ENCODE measurements around the gene TMEM87B.
A peak's percentile ranks its signal among the peaks of the same experiment; 100 is the strongest.
"Not testable (repeated sequence)": the region's sequence is repeated elsewhere in the genome, so short reads cannot be mapped to it uniquely, and the experiment has no call there.

TMEM87B gene

DNA sequence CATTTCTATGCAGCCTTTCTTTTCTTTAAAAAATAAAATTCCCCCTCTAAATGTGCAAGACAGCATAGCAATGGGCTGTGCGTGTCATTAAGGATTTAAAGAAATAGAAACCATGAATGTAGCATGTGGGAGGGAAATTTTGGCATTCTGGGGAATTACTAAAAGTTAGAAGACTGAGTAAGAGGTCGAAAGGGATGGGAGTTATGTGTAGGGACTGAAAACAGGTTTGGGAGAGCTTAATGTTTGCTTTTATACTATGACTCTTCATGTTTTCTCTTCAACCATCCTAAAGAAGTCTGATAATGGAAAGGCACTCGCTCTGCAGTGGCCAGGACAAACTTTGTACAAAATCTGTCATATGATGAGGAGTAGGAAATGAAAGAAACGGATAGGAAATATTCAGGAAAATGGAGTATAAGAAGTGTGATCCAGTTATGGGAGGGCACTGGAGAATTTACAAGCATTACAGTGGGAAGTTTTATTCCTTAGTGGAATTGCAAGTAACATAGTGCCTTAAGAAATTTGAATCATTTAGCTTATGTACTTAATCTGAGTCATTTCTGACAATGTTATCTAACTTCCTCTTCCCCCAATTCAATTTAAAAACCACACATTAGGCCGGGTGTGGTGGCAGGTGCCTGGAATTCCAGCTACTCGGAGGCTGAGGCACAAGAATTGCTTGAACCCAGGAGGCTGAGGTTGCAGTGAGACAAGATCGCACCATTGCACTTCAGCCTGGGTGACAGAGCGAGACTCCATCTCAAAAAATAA is 20.6 kb downstream of the TMEM87B start:
- no peak for DNase-seq

DNA sequence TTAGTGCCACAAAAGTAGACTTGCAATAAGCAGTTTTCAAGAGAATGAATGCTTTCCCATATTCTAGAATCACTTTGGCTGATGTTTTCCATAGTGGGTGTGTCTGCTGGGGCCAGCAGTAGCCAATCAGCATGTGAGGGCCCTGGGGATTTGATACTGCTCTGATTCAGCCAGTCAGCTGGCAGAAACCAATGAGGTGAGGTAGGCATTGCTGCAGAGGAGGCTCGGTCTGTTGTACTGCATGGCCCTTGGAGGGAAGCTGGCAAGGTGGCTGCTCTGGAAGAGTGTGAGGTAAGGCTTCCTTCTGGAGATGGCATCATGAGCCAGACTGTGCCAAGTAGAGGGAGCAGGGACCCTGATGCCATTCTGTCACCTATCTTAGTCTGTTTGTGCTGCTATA is 22.7 kb downstream of the TMEM87B start:
- peak; percentile 18 for DNase-seq

DNA sequence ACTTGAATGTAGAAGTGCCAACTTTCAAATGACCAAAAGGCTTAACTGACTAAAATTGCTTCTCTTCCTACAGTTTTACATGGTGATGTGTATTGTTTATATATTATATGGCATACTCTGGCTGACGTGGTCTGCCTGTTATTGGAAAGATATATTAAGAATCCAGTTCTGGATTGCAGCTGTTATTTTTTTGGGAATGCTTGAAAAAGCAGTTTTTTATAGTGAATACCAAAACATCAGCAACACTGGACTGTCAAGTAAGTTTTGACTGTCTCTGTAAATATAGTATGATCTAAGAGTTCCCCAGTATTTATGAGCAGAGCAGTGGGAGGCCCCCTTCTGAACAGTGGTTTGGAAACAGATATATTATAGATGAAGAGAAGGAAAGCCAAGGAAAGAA is 26.2 kb downstream of the TMEM87B start:
- DNase-seq, result no peak

DNA sequence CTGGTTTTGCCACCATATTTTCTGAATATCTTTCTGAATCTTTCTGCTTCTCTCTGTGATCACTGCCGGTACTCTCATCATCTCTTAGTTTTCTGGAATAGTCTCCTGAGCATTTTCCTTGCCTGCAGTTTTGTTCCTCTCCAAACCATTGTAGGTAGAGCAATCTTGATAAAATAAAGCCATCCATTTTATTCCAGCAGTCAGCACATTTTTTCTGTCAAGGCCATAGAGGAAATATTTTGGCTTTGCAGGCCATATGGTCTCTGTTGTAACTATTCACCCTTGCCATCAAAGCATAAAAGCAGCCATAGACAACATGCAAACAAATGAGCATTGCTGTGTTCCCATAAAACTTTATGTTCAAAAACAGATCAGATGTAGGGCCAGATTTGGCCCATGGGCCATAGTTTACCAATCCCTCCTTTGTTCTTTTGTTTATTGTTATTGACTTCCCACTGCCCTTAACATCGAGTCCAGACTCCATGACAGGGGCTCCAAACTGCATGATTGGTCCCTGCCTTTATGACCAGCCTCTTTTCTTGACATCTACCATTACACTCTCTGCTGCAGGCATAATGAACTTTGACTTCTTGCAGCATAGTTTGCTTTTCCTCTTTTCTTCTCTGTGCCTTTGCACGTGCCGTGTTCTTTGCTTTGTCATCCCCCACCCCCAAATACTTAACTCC is 29.8 kb downstream of the TMEM87B start:
- no peak for DNase-seq

DNA sequence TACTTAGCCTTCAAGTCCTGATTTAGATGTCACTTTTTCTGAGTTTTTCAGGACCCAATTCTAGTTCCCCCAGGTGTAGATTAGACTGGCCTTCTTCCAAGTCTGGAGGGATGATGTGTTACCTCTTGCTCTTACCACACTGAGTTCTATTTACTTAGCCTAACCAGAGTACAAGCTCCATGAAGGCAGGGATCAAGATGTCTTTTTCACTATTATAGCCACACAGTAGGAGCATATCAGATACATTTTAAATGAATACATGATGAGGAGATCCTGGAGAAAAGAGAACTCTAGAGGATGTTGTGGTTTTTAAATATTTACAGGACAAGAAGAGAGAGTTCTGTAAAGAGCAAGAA is 30.3 kb downstream of the TMEM87B start:
- DNase-seq, result no peak

DNA sequence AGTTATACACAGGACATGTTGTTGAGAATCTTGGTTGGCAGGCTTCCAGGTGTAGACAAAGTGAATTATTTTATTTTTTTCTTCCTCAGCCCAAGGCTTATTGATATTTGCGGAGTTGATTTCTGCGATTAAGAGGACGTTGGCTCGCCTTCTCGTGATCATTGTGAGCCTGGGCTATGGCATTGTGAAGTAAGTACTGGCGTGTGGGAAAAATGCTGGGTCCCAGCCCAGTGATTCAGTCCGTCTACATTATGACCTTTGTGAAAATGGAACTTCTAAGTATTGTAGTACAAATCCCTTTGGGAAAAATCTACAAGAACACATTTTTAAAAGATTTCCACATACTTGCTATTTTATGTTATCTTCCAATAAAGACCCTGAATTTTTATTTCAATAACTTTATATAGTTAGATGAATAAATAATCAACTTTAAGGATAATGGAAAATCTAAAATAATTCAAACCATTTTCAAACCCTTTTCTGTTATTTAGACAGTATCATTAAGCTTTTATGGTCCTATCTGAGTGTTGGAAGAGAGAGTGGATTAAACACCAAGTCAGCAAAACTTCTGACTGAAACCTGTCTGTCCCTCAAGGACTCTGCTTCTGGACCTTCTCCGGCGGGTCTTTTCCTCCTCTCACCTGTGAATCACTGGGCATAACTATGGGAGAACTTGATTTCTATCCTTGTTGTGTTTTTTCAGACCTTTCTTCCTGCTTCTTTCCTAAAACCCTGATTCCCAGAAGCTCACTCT is 31.0 kb downstream of the TMEM87B start:
- no peak for DNase-seq

DNA sequence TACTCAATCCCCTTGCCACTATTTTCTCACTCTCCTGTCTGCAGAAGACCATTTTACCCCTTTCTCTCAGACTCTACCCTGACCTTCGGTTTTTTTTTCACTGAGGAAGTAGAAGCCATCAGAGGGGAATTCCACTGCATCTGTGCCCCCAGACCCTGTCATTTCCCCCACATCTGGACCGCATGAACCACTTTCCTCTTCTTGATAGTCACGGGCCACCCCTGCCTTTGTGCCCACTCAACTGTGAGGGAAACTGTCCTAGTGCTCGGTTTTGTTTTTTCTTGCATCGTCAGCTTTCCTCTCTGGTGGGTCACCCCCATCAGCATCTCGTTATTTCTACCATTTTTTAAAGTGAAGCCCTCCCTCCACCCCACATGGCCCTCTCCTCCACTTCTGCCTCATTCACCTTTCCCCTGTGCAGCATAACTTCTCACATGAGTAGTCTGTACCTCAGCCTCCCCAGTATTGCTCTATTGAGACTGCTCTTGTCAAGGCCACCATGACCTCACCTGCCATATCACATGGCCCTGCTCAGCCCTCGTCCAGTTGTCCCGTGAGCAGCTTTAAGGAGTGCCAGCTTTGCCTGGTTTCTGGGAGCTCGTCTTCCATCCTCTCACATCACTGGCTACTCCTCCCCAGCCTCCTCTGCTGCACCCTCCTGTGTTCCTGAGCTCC is 32.4 kb downstream of the TMEM87B start:
- no peak for DNase-seq

DNA sequence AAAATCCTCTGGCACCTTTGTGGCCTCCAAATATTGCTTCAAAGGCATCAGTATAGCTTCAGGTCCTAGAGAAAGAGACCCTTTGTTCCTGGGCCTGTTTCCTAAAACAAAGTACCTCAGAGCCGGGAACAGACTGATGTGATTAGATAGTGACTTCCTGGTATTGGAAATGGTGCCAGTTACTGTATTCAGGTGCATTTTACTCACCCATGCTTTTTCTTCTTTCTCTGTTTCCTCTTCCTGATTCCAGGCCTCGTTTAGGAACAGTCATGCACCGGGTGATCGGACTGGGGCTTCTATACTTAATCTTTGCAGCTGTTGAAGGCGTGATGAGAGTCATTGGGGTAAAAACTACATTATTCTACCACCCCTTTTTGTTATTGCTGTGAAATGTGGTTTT is 34.3 kb downstream of the TMEM87B start:
- no peak for DNase-seq

DNA sequence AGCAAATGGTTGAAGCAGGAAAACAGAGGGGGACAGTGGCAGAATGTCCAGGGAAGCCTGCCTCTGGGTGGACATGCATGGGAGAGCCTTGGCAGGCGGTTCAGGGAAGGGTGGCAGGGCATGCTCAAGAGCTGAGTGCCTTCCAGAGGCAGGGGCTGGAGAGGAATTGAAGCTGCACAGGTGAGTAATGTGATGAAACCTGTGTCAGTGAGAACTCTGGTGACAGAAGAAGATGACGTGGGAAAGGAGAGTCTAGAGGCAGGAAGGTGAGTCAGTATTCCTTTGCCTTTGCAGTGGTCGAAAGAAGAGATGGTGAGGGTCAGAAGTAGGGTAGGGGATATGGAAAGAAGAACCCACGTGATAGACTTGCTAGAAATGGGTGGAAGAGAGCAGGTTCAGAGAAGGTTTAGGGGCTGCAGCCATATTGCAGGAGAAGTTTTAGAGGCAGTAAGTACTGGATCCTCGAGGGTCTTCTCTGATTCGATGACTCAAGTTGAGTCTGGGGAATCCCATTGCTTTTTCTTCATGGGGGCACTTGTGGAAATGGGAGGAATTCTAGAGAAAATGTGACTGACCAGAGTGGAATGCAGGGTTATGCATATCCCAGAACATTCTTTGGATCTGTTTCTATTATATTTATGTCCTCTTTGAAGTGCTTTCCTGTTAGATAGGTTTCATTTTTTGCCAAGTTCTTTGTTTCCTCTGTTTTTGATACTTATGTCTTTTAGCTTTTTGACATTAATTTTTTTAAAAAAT is 37.4 kb downstream of the TMEM87B start:
- no peak for DNase-seq

DNA sequence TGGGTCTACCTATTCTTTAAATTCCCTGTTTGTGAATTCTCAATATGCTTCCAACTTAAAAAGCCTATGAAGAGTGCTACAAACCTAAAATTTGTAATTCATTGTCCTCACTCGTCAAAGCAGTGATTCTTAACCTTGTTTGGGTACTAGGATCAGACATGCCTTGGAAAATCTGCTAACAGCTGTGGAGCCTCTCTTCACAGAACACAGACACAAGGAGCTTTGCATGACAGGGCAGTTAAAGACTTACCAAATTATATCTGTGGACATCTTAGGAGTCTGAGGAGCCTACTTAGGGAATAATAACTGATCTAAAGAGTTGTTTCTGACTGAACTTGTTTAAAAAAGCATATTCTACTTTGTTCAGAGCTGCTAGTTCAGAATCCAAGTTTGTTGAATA is 38.1 kb downstream of the TMEM87B start:
- no peak for DNase-seq

DNA sequence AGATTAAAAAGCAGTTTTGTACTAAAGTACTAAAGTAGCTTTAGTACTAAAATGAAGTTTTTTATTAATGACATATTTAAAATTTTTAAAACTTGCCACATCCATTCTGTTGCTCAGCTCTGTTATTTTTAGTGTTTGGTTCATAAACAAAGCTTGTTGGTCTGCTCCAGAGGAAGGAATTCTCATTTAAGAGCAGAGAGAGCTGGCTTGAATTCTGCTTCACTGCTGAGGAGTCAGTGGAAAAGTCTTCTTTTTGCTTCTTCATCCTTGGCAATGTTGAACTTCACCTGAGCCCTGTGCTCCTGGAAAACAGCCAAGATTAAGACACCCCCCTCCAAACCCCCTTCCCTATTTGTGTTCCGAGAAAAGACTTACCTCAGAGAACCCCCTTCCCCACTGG is 40.6 kb downstream of the TMEM87B start:
- no peak for DNase-seq

DNA sequence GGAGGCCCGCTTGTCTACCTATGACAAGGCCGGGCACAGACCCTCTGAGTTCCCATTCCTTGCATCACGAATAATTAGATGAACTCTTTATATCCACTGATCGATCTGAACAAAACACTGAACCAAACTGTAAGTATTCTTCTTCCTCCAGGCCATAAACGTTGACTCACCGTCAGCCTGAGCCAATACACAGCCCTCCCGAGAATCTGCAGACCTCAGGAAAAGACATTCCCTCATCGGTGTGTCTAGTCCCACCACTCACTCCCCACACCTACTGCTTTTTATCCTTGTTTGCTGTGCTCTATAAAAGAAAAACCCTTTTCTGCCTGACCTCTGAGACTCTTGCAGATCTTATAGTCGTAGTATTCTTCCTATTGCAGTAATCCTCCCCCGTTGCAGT is 41.0 kb downstream of the TMEM87B start:
- DNase-seq, result no peak

DNA sequence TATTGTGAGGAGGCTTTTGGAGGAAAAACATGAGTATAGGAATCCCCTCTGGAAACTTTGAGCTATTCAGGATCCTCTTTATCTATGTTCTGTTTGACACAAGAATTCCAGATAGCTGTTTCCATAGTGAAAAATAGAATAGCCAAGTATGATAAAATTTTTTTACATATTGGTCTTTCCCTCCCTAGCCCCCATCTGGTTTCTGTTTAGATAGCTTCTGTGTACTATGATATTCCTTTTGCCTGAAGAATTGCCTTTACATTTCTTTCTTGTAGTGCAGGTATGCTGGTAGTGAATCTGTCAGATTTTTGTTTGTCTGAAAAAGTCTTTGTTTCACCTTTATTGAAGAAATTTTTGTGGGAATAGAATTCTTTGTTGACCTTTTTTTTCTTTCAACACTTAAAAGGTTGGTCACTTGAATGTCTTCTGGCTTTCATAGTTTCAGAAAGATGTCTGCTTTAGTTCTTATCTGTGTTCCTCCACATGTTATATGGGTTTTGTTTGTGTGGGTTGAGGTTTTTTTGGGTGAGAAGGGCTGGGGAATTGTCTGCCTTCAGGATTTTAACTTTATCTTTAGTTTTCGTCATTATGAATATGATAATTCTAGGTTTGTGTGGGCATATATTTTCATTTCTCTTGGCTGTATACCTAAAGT is 53.2 kb downstream of the TMEM87B start:
- DNase-seq, result no peak

DNA sequence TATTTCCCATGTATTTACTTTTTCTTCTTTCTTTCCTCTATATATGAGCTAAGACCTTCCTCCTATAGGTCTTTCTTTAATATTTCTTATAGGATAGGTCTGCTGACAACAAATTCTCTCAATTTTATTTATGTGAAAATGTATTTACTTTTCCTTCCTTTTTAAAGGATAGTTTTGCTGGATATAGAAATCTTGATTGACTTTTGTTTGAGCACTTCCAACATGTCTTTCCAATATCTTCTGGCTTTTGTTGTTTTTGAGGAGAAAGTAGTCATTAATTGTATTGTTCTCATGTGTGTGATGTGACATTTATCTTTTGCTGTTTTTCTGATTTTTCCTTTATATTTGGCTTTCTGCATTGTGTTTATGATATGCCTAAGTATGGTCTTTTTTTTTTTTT is 54.2 kb downstream of the TMEM87B start:
- no peak for DNase-seq

DNA sequence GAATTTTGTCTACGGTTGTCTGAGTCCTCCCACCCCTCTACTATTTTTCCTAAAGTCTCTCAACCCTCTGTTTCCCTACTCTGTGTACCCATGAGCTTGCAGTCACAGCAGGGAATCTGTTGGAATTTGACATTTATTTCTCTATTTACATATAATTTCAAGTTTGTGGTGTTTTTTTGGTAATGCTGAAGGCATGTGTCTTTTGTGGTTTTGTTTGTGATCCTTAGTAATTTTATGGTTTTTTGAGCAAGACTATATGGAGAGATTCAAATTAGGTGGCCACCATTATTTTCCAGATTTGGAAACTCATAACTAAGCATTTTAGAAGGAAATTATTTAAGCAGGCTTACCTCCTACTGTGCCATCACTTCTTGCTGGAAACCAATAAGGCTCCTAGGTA is 55.9 kb downstream of the TMEM87B start:
- no peak for DNase-seq

DNA sequence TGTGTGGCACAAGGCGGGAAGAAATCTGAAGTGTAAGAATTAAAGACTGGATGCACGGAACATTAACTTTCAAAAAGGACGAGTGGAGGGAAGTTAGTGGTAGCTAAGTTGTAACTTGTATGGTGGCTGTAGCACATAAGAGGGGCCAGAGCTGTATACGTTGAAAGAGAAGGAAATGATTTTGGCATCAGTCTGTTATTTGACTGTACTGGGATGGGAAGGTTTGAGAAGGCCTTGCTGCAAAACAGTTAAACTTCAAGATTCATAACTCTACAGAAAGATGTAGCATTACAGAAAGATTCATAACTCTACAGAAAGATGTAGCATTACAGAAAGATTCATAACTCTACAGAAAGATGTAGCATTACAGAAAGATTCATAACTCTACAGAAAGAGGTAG is 58.3 kb downstream of the TMEM87B start:
- not testable (repeated sequence) for DNase-seq

DNA sequence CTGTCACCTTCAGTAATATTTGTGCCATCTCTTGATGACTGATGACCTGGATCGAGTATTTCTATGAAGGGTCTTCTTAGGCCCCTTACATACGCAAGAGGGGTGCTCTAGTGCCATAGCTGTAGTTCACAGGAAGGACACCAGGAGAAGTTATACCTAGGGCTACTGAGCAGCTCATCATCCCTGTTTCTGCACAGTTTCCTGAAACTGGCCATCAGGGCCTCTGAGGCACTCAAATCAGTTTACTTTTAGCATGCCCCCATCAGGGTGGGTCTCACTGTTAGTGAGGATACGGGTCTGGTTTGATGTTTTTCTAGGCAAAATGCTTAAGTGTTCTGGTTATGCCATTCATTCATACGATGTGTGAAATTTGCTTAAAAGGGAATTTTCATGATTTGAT is 63.1 kb downstream of the TMEM87B start:
- DNase-seq, result no peak

DNA sequence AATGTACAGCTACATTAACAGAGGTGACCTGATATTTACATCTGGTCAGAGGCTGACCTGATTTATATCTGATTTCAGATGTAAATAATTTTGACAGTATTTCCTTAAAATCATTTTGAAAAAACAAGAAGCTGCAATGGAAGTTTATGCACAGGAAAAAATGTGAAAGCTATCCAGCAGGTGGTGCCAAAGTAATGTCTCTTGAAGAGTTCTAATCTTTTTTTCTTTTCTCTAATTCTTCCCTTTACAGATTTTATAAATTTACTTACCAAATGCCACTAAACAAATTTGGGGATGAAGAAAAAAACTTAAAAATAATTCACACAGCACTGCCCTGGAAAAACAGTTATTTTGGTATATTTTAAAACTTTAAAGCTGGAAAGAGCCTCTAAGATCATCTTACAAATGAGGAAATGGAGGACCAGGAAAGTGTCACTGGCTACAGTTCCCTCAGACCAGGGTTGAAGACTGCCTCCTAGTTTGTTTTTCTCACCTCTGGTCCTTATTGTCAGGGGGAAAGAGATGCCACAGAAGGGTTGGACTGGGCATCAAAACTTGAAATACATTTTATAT is 66.7 kb downstream of the TMEM87B start:
- DNase-seq, result peak; percentile 24

DNA sequence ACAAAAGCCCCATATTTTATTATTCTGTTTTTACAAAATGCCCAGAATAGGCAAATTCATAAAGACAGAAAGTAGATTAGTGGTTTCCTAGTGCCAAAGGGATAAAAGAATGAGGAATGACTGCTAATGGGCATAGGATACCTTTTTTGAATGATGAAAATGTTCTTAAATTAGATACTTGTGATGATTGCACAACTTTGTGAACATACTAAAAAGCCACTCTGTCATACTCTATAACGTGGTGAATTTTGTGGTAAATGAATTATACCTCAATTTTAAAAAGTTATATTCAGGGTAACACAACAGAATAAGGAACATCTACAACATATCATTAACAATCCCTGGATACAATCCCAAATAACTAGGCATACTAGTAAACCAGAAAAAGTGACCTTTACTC is 74.0 kb downstream of the TMEM87B start:
- no peak for DNase-seq

DNA sequence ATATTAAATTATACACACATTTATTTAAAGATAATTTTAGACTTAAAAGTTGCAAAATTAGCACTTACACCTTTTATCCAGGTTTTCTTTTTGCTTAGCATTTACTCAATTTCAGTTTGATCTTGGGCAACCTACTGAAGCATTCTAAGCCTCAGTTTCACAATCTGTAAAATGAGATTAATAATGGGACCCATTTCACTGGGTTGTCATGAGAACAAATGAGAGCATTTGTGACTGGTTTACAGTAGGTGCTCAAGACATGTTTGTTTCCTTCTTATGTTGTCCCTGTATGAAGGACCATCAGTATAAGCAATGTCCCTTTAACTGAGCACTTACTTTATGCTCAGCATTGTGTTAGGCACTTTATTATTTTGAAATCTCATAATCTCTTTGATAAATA is 78.3 kb downstream of the TMEM87B start:
- DNase-seq, result no peak

DNA sequence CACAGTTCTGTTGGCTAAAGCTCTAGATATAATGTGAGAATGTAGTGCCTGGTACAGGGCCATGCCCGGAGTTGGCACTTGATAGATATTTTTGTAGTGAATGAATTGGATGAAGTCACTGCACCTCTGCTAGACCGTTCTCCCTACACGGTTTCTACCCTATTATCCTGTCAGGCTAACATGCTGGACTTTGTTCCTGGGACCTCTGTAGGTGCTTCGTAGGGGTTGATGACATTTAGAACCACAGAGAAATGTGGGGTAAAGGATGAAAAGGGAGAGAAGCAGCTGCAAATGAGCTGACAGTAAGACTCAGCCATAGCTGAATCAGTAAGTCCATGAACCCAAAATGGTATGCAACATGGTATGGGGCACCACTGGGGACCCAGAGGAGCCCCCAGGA is 79.1 kb downstream of the TMEM87B start:
- DNase-seq, result no peak

DNA sequence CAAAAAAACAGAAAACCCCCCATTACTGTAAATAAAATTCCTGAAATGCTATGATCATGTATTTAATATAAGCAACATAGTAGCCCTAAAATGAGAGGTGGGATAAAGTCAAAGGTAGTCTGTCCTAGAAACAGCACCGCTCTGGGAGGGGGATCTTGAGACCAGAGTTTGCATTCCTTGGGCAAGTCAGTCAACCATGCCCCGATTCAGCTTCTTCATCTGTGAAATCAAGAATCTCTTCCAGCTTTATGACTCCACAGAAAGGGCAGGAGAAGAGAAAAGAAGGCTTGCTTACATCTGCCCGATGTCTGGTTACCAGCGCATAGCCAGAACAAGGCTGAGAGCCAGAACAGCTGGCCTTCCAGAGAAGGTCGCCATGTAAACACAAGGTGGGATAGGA is 81.0 kb downstream of the TMEM87B start:
- no peak for DNase-seq
